NCI-H748 treated with DMSO at 0.1 percent for 48 hours (cell line): Measurements from ENCODE around the gene ACTN1.
A peak's percentile ranks its signal among the peaks of the same experiment; 100 is the strongest.
"Not testable (repeated sequence)": the region's sequence is repeated elsewhere in the genome, so short reads cannot be mapped to it uniquely, and the experiment has no call there.

Experiments used
- DNase-seq: peaks from one replicate; lab custom pipeline; 2025; lab: John Stamatoyannopoulos, UW

ACTN1 gene

GRCh38 chr14:68862954-68863594, 116.0 kb downstream of the ACTN1 start:
- peak; percentile 66 for DNase-seq

GRCh38 chr14:68860771-68861170, 118.3 kb downstream of the ACTN1 start:
- DNase-seq = no peak

- DNase-seq = no peak
These were observed 121.5 kb downstream of the ACTN1 start for GRCh38 chr14:68857516-68858070.

- no peak for DNase-seq
These were observed 122.5 kb downstream of the ACTN1 start for GRCh38 chr14:68856572-68856971.

- no peak for DNase-seq
These were observed 124.7 kb downstream of the ACTN1 start for GRCh38 chr14:68854421-68854820.

GRCh38 chr14:68853749-68854148, 125.4 kb downstream of the ACTN1 start:
- no peak for DNase-seq

- DNase-seq = not testable (repeated sequence)
These were observed 126.6 kb downstream of the ACTN1 start for GRCh38 chr14:68852493-68852892.

- DNase-seq = no peak
These were observed 128.0 kb downstream of the ACTN1 start for GRCh38 chr14:68851078-68851477.

- DNase-seq = no peak
These were observed 129.7 kb downstream of the ACTN1 start for GRCh38 chr14:68849416-68849815.

- no peak for DNase-seq
These were observed 130.8 kb downstream of the ACTN1 start for GRCh38 chr14:68848253-68848652.

- not testable (repeated sequence) for DNase-seq
These were observed 131.5 kb downstream of the ACTN1 start for GRCh38 chr14:68847640-68848039.

GRCh38 chr14:68846466-68846865, 132.6 kb downstream of the ACTN1 start:
- DNase-seq = no peak

- no peak for DNase-seq
These were observed 134.9 kb downstream of the ACTN1 start for GRCh38 chr14:68844210-68844545.

GRCh38 chr14:68843471-68844209, 135.5 kb downstream of the ACTN1 start:
- peak; percentile 51 for DNase-seq

GRCh38 chr14:68842298-68842697, 136.8 kb downstream of the ACTN1 start:
- DNase-seq = no peak

GRCh38 chr14:68841016-68841809, 137.9 kb downstream of the ACTN1 start:
- no peak for DNase-seq

- DNase-seq = no peak
These were observed 138.6 kb downstream of the ACTN1 start for GRCh38 chr14:68840454-68840853.

- DNase-seq = no peak
These were observed 143.0 kb downstream of the ACTN1 start for GRCh38 chr14:68836082-68836481.

- DNase-seq = no peak
These were observed 144.3 kb downstream of the ACTN1 start for GRCh38 chr14:68834816-68835215.

- DNase-seq = no peak
These were observed 150.4 kb downstream of the ACTN1 start for GRCh38 chr14:68828698-68829097.

- no peak for DNase-seq
These were observed 153.4 kb downstream of the ACTN1 start for GRCh38 chr14:68825729-68826128.

- peak; percentile 40 for DNase-seq
These were observed 154.4 kb downstream of the ACTN1 start for GRCh38 chr14:68824517-68825347.
